Tibial artery (tissue), 4 donors: ENCODE results near the gene PRTFDC1.

Experiments
- DNase-seq, 2 donors: peaks; one replicate each; pipeline ENCODE4 v3.0.0-alpha.2; 2019
- H3K27ac ChIP-seq, 2 donors: fragments of 200-600 bp; sonication (generic) in 1 of 2; 1 replicate in 1 of 2; 2 replicates in 1 of 2; pipeline ENCODE4 v1.5.1; 2018 to 2019; ENCODE audit warnings: mild to moderate bottlenecking in 1 of 2
- H3K27me3 ChIP-seq, 2 donors: fragments of 200-600 bp; sonication (generic) in 1 of 2; one replicate each; pipeline versions ENCODE4 v1.5.1 to v1.6.0; 2016 to 2019
- H3K36me3 ChIP-seq, 3 donors: fragments of 200-600 bp; sonication (generic) in 2 of 3; one replicate each; pipeline ENCODE4 v1.5.1; 2016 to 2019; ENCODE audit warnings: mild to moderate bottlenecking in 2 of 3
- H3K4me1 ChIP-seq, 4 donors: fragments of 200-600 bp; sonication (generic) in 2 of 4; 1 replicate in 3 of 4; 2 replicates in 1 of 4; pipeline ENCODE4 v1.5.1; 2016 to 2019
- H3K4me3 ChIP-seq, 2 donors: fragments of 200-600 bp; sonication (generic) in 1 of 2; 1 replicate in 1 of 2; 2 replicates in 1 of 2; pipeline ENCODE4 v1.5.1; 2018 to 2019; ENCODE audit warnings: mild to moderate bottlenecking in 2 of 2
- H3K9me3 ChIP-seq, 3 donors: fragments of 200-600 bp; sonication (generic) in 1 of 3; one replicate each; pipeline ENCODE4 v1.5.1; 2016 to 2019
- intact Hi-C: fragments of 100-400 bp; cut with DNase I; formaldehyde crosslinking; loops from one replicate; pipeline ENCODE4 v1.15.0; 2023; ENCODE audit warnings: low total_unique reads
- TF ChIP-seq, protein P1 (sequence below), 2 experiments: fragments of 200-600 bp in 1 of 2; fragments of 450-650 bp in 1 of 2; IDR thresholded peaks; one replicate each; pipeline ENCODE4 v1.5.1; 2017 to 2019; ENCODE audit warnings: antibody characterized with exemption in 2 of 2, mild to moderate bottlenecking in 1 of 2, moderate library complexity in 1 of 2

PRTFDC1 gene

DNA sequence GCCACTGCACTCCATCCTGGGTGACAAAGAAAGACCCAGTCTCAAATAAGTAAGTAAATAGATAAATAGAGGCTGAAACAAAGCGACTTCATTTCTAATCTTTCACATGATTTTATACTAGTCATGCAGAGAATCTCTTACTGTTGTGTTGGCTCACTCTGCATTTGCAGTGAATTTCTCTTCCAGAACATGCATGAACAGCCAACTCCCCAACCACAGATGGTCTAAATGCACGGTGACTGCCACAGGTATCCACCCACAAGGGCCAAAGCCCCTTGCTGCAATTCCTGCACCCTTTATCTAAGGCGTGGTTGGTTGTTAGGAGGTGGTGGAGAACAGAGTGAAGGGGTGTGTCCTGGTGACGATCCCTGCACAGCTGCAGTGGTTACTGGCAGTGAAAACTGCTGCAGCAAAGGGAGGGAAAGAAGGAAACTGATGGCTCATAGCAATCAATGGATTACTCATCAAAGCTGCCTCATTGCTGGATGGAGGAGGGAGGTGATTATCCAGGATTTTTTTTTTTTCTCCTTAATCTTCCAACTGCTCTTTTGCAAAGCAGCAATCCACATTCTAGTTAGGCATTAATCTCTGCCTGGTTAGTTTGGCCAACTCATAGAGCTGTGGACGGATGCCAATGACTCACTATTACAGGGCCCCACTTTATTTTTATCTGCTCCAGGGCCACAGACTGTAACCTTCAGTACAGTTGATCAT, 50.6 kb downstream of the PRTFDC1 start:
- Histone ChIP-seq H3K27me3 (no peaks in the 10 kb centered on the region), H3K36me3 (no peaks in the 10 kb centered on the region), H3K4me3 (no peak overlapping the region), H3K4me1 (peaks cover 0 to 20% (median 12%) of the 10 kb centered on the region in 4 donors), H3K9me3 (no peaks in the 10 kb centered on the region), H3K27ac (no peak overlapping the region)
- intact Hi-C loops, result no loop called here
- TF ChIP-seq, protein P1, sequence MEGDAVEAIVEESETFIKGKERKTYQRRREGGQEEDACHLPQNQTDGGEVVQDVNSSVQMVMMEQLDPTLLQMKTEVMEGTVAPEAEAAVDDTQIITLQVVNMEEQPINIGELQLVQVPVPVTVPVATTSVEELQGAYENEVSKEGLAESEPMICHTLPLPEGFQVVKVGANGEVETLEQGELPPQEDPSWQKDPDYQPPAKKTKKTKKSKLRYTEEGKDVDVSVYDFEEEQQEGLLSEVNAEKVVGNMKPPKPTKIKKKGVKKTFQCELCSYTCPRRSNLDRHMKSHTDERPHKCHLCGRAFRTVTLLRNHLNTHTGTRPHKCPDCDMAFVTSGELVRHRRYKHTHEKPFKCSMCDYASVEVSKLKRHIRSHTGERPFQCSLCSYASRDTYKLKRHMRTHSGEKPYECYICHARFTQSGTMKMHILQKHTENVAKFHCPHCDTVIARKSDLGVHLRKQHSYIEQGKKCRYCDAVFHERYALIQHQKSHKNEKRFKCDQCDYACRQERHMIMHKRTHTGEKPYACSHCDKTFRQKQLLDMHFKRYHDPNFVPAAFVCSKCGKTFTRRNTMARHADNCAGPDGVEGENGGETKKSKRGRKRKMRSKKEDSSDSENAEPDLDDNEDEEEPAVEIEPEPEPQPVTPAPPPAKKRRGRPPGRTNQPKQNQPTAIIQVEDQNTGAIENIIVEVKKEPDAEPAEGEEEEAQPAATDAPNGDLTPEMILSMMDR (IDR thresholded peaks at IDR 0.05), result no peak
- DNase-seq, result no peak

DNA sequence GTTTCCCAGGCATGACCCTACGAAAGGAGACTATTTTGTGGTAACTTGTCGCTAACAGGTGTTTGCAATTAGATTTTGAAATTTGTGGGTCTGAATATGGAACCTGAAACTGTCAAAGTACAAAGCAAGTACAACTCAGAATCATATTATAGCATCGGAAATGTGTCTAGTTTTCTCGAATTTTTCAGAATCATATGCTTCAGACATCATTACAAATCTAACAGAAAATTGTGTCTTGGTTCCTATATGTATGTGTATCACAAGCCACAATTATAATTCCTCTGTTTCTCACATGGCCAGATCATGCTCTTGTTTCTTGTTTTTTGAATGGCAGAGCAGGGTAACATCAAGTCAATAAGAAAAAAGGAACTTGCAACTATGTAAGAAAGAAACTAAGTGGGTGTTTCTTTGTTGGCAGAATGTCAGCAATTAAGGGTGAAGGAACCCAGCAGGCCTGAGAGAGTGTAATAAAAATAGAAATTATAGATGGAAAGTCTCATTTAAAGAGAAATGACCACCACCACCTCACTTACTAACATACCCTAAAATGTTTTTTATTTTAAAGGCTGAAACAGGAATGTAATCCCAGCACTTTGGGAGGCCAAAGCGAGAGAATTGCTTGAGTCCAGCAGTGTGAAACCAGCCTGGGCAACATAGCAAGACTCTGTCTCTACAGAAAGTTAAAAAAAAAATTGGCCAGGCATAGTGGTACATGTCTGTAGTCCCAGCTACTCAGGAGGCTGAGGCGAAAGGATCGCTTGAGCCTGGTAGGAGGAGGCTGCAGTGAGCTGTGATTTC, 51.3 kb downstream of the PRTFDC1 start:
- Histone ChIP-seq H3K4me3 (no peak overlapping the region), H3K27ac (no peak overlapping the region), H3K9me3 (no peaks in the 10 kb centered on the region), H3K4me1 (peaks cover 0 to 20% (median 12%) of the 10 kb centered on the region in 4 donors), H3K36me3 (no peaks in the 10 kb centered on the region), H3K27me3 (no peaks in the 10 kb centered on the region)
- TF ChIP-seq, protein P1 (IDR thresholded peaks at IDR 0.05), result no peak
- DNase-seq, result no peak
- intact Hi-C loops, result no loop called here

DNA sequence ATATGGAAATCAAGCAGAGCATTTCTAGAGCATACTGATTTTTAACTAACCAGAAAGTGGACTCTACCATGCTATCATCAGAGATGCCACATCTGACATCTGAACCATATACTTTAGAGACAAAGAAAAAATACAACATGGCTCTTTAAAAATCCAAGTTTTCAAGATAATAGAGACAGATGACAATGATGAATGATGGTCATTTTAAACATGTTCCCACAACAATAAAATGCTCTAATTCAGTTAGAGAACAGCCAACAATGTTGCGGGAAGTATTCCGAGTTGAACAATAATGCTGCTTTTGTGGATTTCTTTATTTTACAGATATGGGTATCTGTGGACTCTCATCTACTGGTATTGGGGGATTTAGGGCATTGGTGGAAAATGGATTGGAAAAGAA, 52.8 kb downstream of the PRTFDC1 start:
- H3K27me3 ChIP-seq, result no peaks in the 10 kb centered on the region
- no peaks in the 10 kb centered on the region for H3K36me3 ChIP-seq
- TF ChIP-seq, protein P1 (IDR thresholded peaks at IDR 0.05), result no peak
- H3K9me3 ChIP-seq, result no peaks in the 10 kb centered on the region
- H3K27ac ChIP-seq, result no peak overlapping the region
- no peak for DNase-seq
- H3K4me3 ChIP-seq, result no peak overlapping the region
- peaks cover 0 to 23% (median 12%) of the 10 kb centered on the region in 4 donors for H3K4me1 ChIP-seq
- intact Hi-C loops, result no loop called here

- no peaks in the 10 kb centered on the region for H3K27me3 ChIP-seq
- intact Hi-C loops, result no loop called here
- no peaks in the 10 kb centered on the region for H3K36me3 ChIP-seq
- no peak overlapping the region for H3K4me3 ChIP-seq
- TF ChIP-seq, protein P1 (IDR thresholded peaks at IDR 0.05), result no peak
- H3K27ac ChIP-seq, result no peak overlapping the region
- H3K4me1 ChIP-seq, result peaks cover 0 to 33% (median 12%) of the 10 kb centered on the region in 4 donors
- no peaks in the 10 kb centered on the region for H3K9me3 ChIP-seq
- DNase-seq, result no peak
Measured at GRCh38 chr10:24898501-24898900, 53.9 kb downstream of the PRTFDC1 start.

DNA sequence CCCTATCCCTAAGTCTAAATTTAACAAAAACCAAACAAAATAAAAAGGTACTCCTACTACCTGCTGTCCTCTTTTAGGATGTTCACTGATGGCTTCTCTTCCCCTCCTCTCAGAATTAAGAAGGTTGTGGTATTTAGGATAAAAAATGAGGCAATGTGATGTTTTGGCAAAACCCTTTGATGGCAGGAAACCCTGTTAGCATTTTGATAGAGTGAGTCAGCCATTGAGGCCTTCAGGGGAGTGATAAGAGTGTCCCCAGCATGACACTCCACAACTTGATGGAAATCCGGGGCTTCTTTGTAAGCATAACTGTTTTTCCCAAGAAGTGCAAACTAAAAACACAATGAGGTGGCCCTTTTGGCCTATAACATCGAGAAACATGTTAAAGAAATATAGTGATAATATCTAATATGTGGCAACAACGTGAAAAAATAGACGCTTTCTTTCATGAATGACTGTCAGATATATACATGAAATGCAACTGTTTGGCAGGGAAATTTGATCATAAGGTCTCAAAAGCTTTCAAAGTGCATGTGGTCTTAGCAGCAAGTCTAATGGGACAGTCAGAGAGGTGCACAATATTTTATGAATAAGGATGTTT, 55.0 kb downstream of the PRTFDC1 start:
- Histone ChIP-seq H3K9me3 (no peaks in the 10 kb centered on the region), H3K4me3 (no peak overlapping the region), H3K4me1 (peaks cover 0 to 31% (median 12%) of the 10 kb centered on the region in 4 donors), H3K27ac (no peak overlapping the region), H3K36me3 (no peaks in the 10 kb centered on the region), H3K27me3 (no peaks in the 10 kb centered on the region)
- intact Hi-C loops, result no loop called here
- TF ChIP-seq, protein P1 (IDR thresholded peaks at IDR 0.05), result no peak
- no peak for DNase-seq
